GM18951 (cell line): ENCODE results near the gene CC2D2B.

Experiments used
- POLR2A ChIP-seq: IDR thresholded peaks from 4 replicates; pipeline ENCODE4 v1.6.1; 2011; ENCODE audit warnings: mild to moderate bottlenecking; ENCODE audit not compliant: insufficient read length, insufficient read depth; ENCODE audit errors: extremely low read depth
- in situ Hi-C: fragments of 300-500 bp; cut with MboI; formaldehyde crosslinking; loops from one replicate; pipeline ENCODE4 v1.12.0; 2022; ENCODE audit warnings: low sequenced_read_pairs, mixed read lengths, inconsistent platforms; ENCODE audit not compliant: unreplicated experiment

The CC2D2B gene

GRCh38 chr10:95963991-95964389 is 56.2 kb downstream of the CC2D2B start:
- in situ Hi-C loops = no loop called here
- no peak for TF ChIP-seq POLR2A

- TF ChIP-seq POLR2A = no peak
- in situ Hi-C loops = no loop called here
These were observed 57.0 kb downstream of the CC2D2B start for GRCh38 chr10:95964756-95965155.

- in situ Hi-C loops = loop anchor here (25.0 kb wide), 1 partner anchor 289 kb away; the partner anchor contains the start of gene TCTN3
- TF ChIP-seq POLR2A = no peak
These were observed 68.8 kb downstream of the CC2D2B start for GRCh38 chr10:95976362-95977229.

GRCh38 chr10:95982200-95982599 is 74.4 kb downstream of the CC2D2B start:
- no peak for TF ChIP-seq POLR2A
- in situ Hi-C loops = loop anchor here (25.0 kb wide), 1 partner anchor 295 kb away; the partner anchor contains the start of gene TCTN3

GRCh38 chr10:95987685-95988426 is 80.1 kb downstream of the CC2D2B start:
- in situ Hi-C loops = loop anchor here (25.0 kb wide), 1 partner anchor 301 kb away; the partner anchor contains the start of gene TCTN3
- no peak for TF ChIP-seq POLR2A

- in situ Hi-C loops = loop anchor here (25.0 kb wide), 1 partner anchor 301 kb away; the partner anchor contains the start of gene TCTN3
- TF ChIP-seq POLR2A = no peak
These were observed 80.9 kb downstream of the CC2D2B start for GRCh38 chr10:95988702-95989101.

GRCh38 chr10:95994376-95994775 is 86.6 kb downstream of the CC2D2B start:
- in situ Hi-C loops = loop anchor here (25.0 kb wide), 1 partner anchor 307 kb away; the partner anchor contains the start of gene TCTN3

GRCh38 chr10:95998255-95998784 is 90.5 kb downstream of the CC2D2B start:
- no peak for TF ChIP-seq POLR2A
- in situ Hi-C loops = loop anchor here (25.0 kb wide), 1 partner anchor 311 kb away; the partner anchor contains the start of gene TCTN3

GRCh38 chr10:96013956-96014355 is 106.2 kb downstream of the CC2D2B start:
- in situ Hi-C loops = no loop called here
- TF ChIP-seq POLR2A = no peak

- in situ Hi-C loops = no loop called here
- TF ChIP-seq POLR2A = no peak
These were observed 106.8 kb downstream of the CC2D2B start for GRCh38 chr10:96014473-96015102.

GRCh38 chr10:96017191-96017687 is 109.5 kb downstream of the CC2D2B start:
- in situ Hi-C loops = no loop called here
- no peak for TF ChIP-seq POLR2A

GRCh38 chr10:96021332-96021731 is 113.6 kb downstream of the CC2D2B start:
- in situ Hi-C loops = no loop called here
- no peak for TF ChIP-seq POLR2A

GRCh38 chr10:96022739-96023138 is 115.0 kb downstream of the CC2D2B start:
- in situ Hi-C loops = no loop called here
- no peak for TF ChIP-seq POLR2A
